Body of pancreas (tissue), 4 donors: ENCODE results near the gene PREX1.

ENCODE experiments used
- POLR2A ChIP-seq, 3 donors: fragments of 450-650 bp; IDR thresholded peaks; one replicate each; pipeline ENCODE4 v1.6.1; 2016; ENCODE audit warnings: antibody characterized with exemption in 3 of 3, mild to moderate bottlenecking in 2 of 3
- TF ChIP-seq, protein P1 (sequence below), 7 experiments: fragments of 450-650 bp in 4 of 7; fragments of 200-600 bp in 3 of 7; sonication (generic) in 3 of 7; IDR thresholded peaks; one replicate each; pipeline ENCODE4 v1.5.1; 2016 to 2019; ENCODE audit warnings: antibody characterized with exemption in 7 of 7

DNA sequence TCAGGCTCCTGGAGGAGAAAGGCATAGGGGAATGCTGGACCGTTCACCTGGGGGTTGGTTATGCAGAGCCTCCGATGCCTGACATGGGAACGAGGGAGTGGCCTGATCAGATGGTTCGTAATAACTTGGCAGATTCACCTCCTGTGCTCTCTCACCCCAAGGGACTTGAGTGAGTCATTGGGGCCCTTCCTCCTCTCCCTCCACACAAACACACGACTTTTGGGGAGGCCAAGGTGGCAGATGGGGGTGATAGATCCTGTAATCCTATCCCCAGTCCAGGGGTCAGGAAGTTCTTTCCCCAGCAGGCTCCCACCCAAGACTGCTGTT, 48.1 kb upstream of the PREX1 start:
- no peak for TF ChIP-seq POLR2A (IDR thresholded peaks at IDR 0.05)
- TF ChIP-seq, protein P1, sequence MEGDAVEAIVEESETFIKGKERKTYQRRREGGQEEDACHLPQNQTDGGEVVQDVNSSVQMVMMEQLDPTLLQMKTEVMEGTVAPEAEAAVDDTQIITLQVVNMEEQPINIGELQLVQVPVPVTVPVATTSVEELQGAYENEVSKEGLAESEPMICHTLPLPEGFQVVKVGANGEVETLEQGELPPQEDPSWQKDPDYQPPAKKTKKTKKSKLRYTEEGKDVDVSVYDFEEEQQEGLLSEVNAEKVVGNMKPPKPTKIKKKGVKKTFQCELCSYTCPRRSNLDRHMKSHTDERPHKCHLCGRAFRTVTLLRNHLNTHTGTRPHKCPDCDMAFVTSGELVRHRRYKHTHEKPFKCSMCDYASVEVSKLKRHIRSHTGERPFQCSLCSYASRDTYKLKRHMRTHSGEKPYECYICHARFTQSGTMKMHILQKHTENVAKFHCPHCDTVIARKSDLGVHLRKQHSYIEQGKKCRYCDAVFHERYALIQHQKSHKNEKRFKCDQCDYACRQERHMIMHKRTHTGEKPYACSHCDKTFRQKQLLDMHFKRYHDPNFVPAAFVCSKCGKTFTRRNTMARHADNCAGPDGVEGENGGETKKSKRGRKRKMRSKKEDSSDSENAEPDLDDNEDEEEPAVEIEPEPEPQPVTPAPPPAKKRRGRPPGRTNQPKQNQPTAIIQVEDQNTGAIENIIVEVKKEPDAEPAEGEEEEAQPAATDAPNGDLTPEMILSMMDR (IDR thresholded peaks at IDR 0.05): no peak
